HG02938 (cell line): Measurements from ENCODE around the gene NMNAT2.
"Not testable (repeated sequence)": the region's sequence is repeated elsewhere in the genome, so short reads cannot be mapped to it uniquely, and the experiment has no call there.

Experiments
- ATAC-seq: cut with Tn5 transposase; IDR thresholded peaks from one replicate; pipeline ENCODE4 v1.9.1; 2021; ENCODE audit warnings: mild to moderate bottlenecking, moderate library complexity; ENCODE audit not compliant: unreplicated experiment

Gene NMNAT2

GRCh38 chr1:183291216-183291762, 126.9 kb downstream of the NMNAT2 start:
- no peak for ATAC-seq

GRCh38 chr1:183290628-183291027, 127.6 kb downstream of the NMNAT2 start:
- no peak for ATAC-seq

GRCh38 chr1:183289051-183289496, 129.1 kb downstream of the NMNAT2 start:
- no peak for ATAC-seq

GRCh38 chr1:183288583-183288982, 129.6 kb downstream of the NMNAT2 start:
- no peak for ATAC-seq

GRCh38 chr1:183287191-183287675, 130.9 kb downstream of the NMNAT2 start:
- no peak for ATAC-seq

GRCh38 chr1:183285746-183286145, 132.4 kb downstream of the NMNAT2 start:
- ATAC-seq = no peak

- ATAC-seq = no peak
Observed at GRCh38 chr1:183285256-183285655, 132.9 kb downstream of the NMNAT2 start.

GRCh38 chr1:183284086-183284485, 134.1 kb downstream of the NMNAT2 start:
- no peak for ATAC-seq

GRCh38 chr1:183283286-183283685, 134.9 kb downstream of the NMNAT2 start:
- ATAC-seq = no peak

GRCh38 chr1:183282101-183282855, 135.9 kb downstream of the NMNAT2 start:
- no peak for ATAC-seq

- peak; percentile 72 for ATAC-seq
Observed at GRCh38 chr1:183281553-183282091, 136.6 kb downstream of the NMNAT2 start.

GRCh38 chr1:183281039-183281438, 137.1 kb downstream of the NMNAT2 start:
- no peak for ATAC-seq

- no peak for ATAC-seq
Observed at GRCh38 chr1:183279835-183280234, 138.3 kb downstream of the NMNAT2 start.

- ATAC-seq = no peak
Observed at GRCh38 chr1:183278739-183279591, 139.2 kb downstream of the NMNAT2 start.

GRCh38 chr1:183277821-183278738, 140.1 kb downstream of the NMNAT2 start:
- no peak for ATAC-seq

GRCh38 chr1:183276386-183277080, 141.6 kb downstream of the NMNAT2 start:
- no peak for ATAC-seq

GRCh38 chr1:183275322-183275721, 142.9 kb downstream of the NMNAT2 start:
- no peak for ATAC-seq

GRCh38 chr1:183274836-183275235, 143.3 kb downstream of the NMNAT2 start:
- no peak for ATAC-seq

GRCh38 chr1:183273984-183274383, 144.2 kb downstream of the NMNAT2 start:
- ATAC-seq = not testable (repeated sequence)

GRCh38 chr1:183273300-183273699, 144.9 kb downstream of the NMNAT2 start:
- no peak for ATAC-seq
